ENCODE data around the gene TARDBP.
"Not testable (repeated sequence)": the region's sequence is repeated elsewhere in the genome, so short reads cannot be mapped to it uniquely, and the experiment has no call there.

TARDBP gene

DNA sequence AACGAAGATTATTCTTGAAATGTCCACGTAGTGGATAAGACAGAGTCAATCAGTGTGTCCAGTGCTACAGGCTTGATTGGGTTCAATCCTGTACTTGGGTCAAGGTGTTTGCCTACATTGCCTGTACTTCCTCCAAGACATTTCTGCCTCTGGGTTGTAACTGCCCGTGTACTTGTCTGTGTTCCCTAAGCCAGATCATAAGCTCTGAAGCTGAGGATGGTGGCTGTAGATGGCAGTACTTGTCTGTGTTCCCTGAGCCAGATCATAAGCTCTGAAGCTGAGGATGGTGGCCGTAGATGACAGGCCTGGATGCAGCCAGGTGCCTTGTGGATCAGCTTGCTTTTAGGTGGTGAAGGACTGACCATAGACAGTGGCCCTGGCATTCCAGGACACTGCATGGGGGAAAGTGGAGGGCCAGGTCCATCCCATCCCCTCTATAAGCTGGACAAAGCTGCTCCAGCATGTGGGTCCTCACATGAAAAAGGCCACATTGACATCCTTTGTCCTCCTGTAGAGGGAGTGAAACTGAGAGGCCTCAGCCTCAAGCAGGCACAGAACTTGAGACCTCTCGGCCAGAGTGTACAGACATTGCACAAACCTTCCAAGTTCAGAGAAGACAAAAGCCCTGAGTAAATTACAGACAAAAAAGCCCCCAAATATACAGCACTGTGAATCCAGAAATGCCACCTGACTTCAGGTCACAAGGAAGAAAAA, 49.4 kb downstream of the TARDBP start:
- DNase-seq, result no peak

DNA sequence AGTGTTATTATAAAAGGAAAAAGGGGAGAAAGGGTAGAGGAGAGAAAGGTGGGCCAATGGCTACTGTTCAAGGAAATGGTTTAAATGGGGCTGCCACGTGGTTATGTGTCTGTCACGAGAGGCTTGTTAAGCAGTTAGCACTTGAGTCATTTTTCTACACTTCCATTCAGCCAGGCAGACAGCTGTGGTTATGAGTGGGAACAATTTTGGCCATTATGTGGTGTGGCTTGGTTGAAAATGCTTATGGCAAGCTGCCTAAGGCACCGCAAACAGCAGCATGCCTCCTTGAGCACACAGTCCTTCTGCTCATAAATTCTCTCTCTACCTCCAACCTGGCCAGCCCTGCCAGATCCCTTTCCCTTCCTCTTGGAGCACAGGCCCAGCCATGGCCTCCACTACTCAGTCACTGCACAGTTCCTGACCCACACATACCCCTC, 50.5 kb downstream of the TARDBP start:
- DNase-seq, result no peak

DNA sequence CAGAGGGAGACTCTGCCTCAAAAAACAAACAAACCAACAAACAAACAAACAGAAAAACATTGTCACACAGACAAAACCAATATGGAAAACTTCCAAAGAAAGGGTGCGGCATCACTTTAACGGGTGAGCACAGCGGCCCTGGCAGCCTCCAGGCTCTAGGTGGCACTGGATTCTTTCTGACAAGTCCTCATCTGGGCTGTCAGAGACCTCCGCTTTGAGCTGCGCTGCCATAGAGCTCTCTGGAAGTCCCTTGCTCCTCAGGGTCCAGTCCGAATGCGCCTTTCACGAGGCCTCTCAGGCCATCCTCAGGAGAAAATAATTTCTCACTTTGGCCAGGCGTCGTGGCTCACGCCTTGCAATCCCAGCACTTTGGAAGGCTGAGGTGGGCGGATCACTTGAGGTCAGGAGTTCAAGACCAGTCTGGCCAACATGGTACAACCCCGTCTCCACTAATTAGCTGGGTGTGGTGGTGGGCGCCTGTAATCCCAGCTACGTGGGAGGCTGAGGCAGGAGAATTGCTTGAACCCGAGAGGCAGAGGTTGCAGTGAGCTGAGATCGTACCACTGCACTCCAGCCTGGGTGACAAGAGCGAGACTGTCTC, 51.6 kb downstream of the TARDBP start:
- DNase-seq, result not testable (repeated sequence)

DNA sequence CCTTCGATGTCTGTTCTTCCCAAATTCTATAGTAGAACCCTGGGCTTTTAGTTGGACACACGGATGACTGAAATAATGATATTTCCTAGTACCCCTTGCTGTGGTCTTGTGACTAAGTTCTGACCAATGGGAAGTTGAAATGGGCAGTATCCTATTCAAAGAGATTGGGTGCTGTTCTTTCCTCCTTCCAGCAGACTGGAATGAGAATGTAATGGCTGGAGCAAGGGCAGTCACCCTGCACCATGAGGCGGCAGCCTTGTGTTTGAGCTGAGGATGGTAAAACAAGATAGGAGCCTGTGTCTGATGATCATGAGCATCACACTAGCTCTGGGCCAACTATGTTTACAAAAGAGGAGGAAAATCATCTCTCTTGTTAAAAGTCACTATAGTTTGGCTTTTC, 52.5 kb downstream of the TARDBP start:
- DNase-seq, result no peak

DNA sequence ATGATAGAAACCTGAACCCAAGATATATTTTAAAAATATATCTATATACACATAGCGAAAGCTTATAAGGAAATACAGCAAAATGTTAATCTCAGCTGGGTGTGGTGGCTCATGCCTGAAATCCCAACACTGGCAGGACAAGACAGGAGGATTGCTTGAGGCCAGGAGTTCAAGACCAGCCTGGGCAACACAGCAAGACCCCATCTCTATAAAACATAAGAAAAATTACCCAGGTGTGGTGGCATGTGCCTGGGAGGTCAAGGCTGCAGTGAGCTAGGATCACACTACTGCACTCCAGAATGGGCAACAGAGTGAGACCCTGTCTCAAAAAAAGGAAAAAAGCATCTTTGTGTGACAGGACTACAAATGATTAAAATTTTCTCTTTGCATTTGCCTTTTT, 53.3 kb downstream of the TARDBP start:
- no peak for DNase-seq

DNA sequence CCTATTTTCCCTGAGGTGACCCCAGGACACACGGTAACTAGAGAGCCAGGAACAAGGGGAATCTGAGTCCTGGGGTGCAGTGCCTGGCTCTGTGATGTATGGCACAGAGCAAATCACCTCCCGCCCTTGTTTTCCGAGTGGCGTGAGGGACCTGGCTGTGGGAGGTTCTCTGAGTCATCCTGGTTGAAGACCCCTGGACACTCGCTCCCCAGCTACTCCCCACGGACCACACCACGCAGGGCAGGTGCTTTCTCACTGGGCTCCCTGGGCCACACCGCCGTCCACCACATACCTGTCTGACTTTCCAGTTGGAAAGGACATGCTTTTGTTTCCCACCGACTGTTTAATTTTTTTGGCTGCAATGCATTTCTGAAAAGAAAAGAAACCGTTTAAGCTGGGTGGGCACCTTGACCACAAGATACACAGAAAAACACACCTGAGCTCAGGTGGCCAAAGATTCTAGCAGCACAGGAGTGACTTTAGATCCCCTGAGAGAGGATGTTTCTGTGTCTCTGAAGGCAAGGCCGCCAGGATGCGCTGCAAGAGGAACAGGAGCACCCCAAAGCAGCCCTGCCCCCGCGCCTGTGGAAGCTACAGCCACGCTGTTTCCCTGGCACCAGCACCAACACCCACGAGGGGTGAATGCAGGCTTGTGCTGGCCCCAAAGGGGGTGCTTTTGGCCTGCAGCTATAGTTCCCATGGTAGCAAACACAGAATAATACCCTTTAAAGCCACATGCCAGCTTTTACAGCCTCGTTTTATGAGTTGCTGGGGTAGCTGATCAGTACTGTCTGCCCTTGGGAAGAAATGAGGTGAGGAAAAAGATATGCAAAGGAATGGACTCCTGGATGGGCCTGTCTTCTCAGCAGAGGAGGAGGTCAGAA, 55.5 kb downstream of the TARDBP start:
- DNase-seq, result no peak

DNA sequence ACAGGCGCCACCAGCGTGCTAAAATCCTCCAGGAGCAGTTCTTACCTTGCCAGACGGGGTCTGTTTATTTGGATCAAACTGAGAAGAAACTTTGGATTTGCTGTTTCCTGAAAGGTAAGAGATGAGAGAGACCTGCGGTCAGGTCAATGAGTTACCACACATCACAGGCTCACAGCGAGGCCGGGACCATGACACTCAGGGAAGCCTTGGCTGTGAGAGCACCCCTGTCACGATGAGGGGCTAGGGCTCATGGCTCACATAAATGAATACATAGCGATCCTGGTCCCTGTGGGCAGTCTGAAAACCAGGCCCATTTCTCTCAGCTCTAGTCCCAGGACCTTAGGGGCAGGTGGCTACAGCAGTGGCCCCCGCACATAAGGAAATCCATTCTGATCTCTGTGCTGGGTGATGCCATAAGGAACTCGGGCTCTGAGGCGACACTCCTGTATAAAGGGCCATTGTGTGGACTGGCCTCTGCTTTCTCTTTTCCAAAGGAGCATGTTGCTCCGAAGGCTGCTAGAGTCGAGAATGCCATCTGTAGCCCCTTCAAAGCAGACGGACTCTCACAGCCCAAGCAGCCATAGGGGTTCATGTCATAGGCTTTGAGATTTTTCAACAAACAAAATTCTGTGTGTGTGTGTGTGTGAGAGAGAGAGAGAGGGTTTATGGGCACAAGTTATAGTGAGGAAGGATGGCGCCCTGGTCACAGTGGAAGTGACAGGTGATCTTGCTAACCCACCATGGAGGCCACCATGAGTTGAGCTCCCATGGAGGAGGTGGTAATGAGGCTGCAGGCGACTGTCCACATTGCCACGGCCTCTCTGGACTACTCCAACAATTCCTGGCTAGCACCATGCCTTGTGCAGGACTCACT, 56.4 kb downstream of the TARDBP start:
- no peak for DNase-seq

DNA sequence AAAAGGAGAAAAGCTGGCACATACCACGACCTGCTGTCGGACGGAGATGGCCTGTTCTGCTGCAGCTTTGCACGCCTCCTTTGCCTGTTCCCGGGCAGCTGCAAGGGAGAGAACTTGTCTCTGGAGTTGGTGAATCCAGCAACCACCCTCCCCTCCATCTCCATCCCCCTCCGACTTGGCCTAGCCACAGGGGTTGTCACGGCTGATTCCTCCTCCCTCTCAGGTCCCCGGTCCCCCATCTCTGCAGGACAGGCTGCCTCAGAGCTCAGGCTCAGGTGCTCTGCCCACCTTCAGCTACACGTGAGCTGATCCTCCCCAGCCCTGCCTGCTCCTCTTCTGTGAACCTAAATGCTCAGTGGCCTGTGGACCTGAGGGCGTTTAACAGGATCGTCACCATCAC, 58.4 kb downstream of the TARDBP start:
- DNase-seq, result no peak

DNA sequence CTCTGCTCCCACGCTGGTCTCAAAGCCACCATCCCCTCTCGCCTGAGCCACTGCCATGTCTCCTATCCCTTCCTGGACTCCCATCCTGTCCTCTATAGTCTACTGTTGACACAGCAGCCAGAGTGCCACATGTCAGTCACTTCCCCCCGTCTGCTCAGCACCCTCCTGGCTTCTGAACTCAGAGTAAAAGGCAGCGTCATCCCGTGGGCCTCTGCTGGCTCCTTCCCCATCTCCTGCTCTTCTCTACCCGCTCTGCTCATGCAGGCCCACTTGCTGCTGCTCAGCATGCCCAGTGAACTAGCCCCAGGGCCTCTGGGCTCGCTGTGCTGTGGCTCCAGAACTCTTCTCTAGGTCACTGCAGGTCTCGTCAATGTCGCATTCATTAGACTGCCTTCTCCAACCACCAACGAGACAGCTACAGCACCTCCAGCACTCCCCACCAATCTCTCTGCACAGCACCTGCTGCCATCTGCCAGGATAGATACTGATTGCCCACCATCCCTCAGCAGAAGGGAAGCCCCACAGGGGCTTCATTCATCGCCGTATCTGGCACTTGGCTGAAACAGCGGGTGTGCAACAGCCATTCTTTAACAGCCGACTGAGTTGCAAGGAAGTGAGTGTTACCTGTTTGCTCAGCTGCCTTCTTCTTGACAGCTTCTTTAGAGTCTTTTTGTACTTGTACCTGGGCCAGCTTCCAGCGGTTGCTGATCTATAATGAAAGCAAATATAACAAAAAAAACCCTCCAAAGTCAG, 59.2 kb downstream of the TARDBP start:
- DNase-seq, result no peak

DNA sequence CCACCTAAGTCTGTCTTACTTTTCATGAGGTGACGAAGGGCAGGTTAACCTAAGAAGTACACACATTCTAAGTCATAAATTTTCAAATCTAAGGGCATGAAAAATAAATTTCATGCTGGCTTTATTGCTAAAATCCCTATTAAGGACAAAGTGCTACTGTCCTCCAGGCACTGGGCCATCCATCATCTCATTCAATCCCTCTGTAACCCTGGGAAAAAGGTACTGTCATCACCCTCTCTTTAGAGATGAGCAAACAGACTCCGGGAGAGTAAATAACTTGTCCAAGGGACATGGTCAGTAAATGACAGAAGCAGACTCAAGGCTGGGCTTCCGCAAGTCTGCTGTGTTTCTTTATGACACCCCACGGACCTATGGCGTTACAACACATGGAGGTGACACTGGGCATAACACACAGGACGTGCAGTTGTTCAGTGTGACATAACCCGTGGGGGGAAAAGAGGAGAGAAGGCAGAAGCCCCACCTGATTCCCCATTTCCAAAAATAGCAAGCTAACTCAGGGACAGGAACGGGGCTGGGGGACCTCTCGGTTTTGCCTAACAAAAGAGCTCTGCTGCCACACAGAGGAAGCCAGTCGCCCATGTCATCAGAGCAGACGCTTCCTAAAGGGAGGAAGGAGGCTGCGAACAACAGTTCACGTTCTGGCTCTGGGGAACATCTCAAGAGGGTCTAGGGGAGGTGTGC, 59.9 kb downstream of the TARDBP start:
- DNase-seq, result no peak

DNA sequence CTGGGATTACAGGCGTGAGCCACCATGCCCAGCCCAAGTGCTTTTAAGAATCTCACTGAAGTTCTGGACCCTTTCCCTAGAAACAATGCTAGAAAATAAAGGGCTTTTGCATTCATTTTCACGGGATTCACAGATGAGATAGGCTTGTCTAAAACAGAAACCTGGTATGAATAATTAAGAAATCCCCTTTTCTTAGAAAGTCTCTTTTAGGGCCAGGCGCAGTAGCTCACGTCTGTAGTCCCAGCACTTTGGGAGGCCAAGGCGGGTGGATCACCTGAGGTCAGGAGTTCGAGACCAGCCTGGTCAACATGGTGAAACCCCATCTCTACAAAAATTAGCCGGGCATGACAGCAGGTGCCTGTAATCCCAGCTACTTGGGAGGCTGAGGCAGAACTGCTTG, 60.9 kb downstream of the TARDBP start:
- DNase-seq, result not testable (repeated sequence)
